Measurements from ENCODE around the gene FANCM. TPM values are rescaled to one million over a fixed set of nuclear protein-coding genes. Genes with fewer than 3 reads are reported as not detected.

Gene FANCM
- total RNA-seq, 1 donor, result 6.2 TPM

GRCh38 chr14:45120096-45120495 lies 15.6 kb upstream of the FANCM start:
- no peak overlapping the region for H3K4me2 ChIP-seq (ENCODE audit: insufficient read depth, low read length)
- H3K27ac ChIP-seq (ENCODE audit: low read depth, low read length), result no peak overlapping the region
- no peak overlapping the region for H3K4me3 ChIP-seq (ENCODE audit: insufficient read depth, low read length)
- no peaks in the 10 kb centered on the region for H4K20me1 ChIP-seq (ENCODE audit: insufficient read depth, low read length)
- TF ChIP-seq, protein P1, sequence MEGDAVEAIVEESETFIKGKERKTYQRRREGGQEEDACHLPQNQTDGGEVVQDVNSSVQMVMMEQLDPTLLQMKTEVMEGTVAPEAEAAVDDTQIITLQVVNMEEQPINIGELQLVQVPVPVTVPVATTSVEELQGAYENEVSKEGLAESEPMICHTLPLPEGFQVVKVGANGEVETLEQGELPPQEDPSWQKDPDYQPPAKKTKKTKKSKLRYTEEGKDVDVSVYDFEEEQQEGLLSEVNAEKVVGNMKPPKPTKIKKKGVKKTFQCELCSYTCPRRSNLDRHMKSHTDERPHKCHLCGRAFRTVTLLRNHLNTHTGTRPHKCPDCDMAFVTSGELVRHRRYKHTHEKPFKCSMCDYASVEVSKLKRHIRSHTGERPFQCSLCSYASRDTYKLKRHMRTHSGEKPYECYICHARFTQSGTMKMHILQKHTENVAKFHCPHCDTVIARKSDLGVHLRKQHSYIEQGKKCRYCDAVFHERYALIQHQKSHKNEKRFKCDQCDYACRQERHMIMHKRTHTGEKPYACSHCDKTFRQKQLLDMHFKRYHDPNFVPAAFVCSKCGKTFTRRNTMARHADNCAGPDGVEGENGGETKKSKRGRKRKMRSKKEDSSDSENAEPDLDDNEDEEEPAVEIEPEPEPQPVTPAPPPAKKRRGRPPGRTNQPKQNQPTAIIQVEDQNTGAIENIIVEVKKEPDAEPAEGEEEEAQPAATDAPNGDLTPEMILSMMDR (IDR thresholded peaks at IDR 0.05; ENCODE audit: extremely low read depth, low read depth, low read length), result no peak
- no peak overlapping the region for H2AFZ ChIP-seq (ENCODE audit: low read length)
- DNase-seq (ENCODE audit: insufficient read length, low spot score, missing footprints), result no peak
- H3K79me2 ChIP-seq (ENCODE audit: insufficient read depth, low read length), result no peaks in the 10 kb centered on the region
- no peaks in the 10 kb centered on the region for H3K9me3 ChIP-seq (ENCODE audit: low read depth, low read length)
- H3K36me3 ChIP-seq (ENCODE audit: insufficient read depth, low read length), result peaks cover 75% of the 10 kb centered on the region
- H3K27me3 ChIP-seq (ENCODE audit: insufficient read depth, low read length), result no peaks in the 10 kb centered on the region
- no peaks in the 10 kb centered on the region for H3K4me1 ChIP-seq (ENCODE audit: insufficient read depth, low read length)

GRCh38 chr14:45123271-45123670 lies 12.5 kb upstream of the FANCM start:
- Histone ChIP-seq H2AFZ (ENCODE audit: low read length) (no peak overlapping the region), H3K9me3 (ENCODE audit: low read depth, low read length) (no peaks in the 10 kb centered on the region), H3K4me1 (ENCODE audit: insufficient read depth, low read length) (no peaks in the 10 kb centered on the region), H3K79me2 (ENCODE audit: insufficient read depth, low read length) (no peaks in the 10 kb centered on the region), H4K20me1 (ENCODE audit: insufficient read depth, low read length) (no peaks in the 10 kb centered on the region), H3K27ac (ENCODE audit: low read depth, low read length) (no peak overlapping the region), H3K4me3 (ENCODE audit: insufficient read depth, low read length) (no peak overlapping the region), H3K4me2 (ENCODE audit: insufficient read depth, low read length) (no peak overlapping the region), H3K36me3 (ENCODE audit: insufficient read depth, low read length) (peaks cover 55% of the 10 kb centered on the region), H3K27me3 (ENCODE audit: insufficient read depth, low read length) (no peaks in the 10 kb centered on the region)
- TF ChIP-seq, protein P1 (IDR thresholded peaks at IDR 0.05; ENCODE audit: extremely low read depth, low read depth, low read length), result no peak
- no peak for DNase-seq (ENCODE audit: insufficient read length, low spot score, missing footprints)

- TF ChIP-seq, protein P1 (IDR thresholded peaks at IDR 0.05; ENCODE audit: extremely low read depth, low read depth, low read length), result no peak
- no peaks in the 10 kb centered on the region for H3K9me3 ChIP-seq (ENCODE audit: low read depth, low read length)
- H2AFZ ChIP-seq (ENCODE audit: low read length), result no peak overlapping the region
- no peak for DNase-seq (ENCODE audit: insufficient read length, low spot score, missing footprints)
- H4K20me1 ChIP-seq (ENCODE audit: insufficient read depth, low read length), result no peaks in the 10 kb centered on the region
- no peak overlapping the region for H3K4me3 ChIP-seq (ENCODE audit: insufficient read depth, low read length)
- peaks cover 36% of the 10 kb centered on the region for H3K36me3 ChIP-seq (ENCODE audit: insufficient read depth, low read length)
- no peaks in the 10 kb centered on the region for H3K27me3 ChIP-seq (ENCODE audit: insufficient read depth, low read length)
- H3K4me1 ChIP-seq (ENCODE audit: insufficient read depth, low read length), result no peaks in the 10 kb centered on the region
- H3K79me2 ChIP-seq (ENCODE audit: insufficient read depth, low read length), result peaks cover 5% of the 10 kb centered on the region
- no peak overlapping the region for H3K4me2 ChIP-seq (ENCODE audit: insufficient read depth, low read length)
- H3K27ac ChIP-seq (ENCODE audit: low read depth, low read length), result no peak overlapping the region
These were observed 10.0 kb upstream of the FANCM start for GRCh38 chr14:45125754-45126153.

- no peak overlapping the region for H2AFZ ChIP-seq (ENCODE audit: low read length)
- H3K4me1 ChIP-seq (ENCODE audit: insufficient read depth, low read length), result no peaks in the 10 kb centered on the region
- no peaks in the 10 kb centered on the region for H3K27me3 ChIP-seq (ENCODE audit: insufficient read depth, low read length)
- TF ChIP-seq, protein P1 (IDR thresholded peaks at IDR 0.05; ENCODE audit: extremely low read depth, low read depth, low read length), result no peak
- no peak for DNase-seq (ENCODE audit: insufficient read length, low spot score, missing footprints)
- H3K27ac ChIP-seq (ENCODE audit: low read depth, low read length), result no peak overlapping the region
- peaks cover 11% of the 10 kb centered on the region for H3K36me3 ChIP-seq (ENCODE audit: insufficient read depth, low read length)
- no peaks in the 10 kb centered on the region for H3K9me3 ChIP-seq (ENCODE audit: low read depth, low read length)
- no peak overlapping the region for H3K4me3 ChIP-seq (ENCODE audit: insufficient read depth, low read length)
- H3K79me2 ChIP-seq (ENCODE audit: insufficient read depth, low read length), result peaks cover 35% of the 10 kb centered on the region
- H4K20me1 ChIP-seq (ENCODE audit: insufficient read depth, low read length), result no peaks in the 10 kb centered on the region
- H3K4me2 ChIP-seq (ENCODE audit: insufficient read depth, low read length), result no peak overlapping the region
These were observed 6.6 kb upstream of the FANCM start for GRCh38 chr14:45128963-45129629.

Data from osteoblast (primary cell).